ENCODE data around the gene MARVELD1.
"Not testable (repeated sequence)": the region's sequence is repeated elsewhere in the genome, so short reads cannot be mapped to it uniquely, and the experiment has no call there.

MARVELD1 gene

DNA sequence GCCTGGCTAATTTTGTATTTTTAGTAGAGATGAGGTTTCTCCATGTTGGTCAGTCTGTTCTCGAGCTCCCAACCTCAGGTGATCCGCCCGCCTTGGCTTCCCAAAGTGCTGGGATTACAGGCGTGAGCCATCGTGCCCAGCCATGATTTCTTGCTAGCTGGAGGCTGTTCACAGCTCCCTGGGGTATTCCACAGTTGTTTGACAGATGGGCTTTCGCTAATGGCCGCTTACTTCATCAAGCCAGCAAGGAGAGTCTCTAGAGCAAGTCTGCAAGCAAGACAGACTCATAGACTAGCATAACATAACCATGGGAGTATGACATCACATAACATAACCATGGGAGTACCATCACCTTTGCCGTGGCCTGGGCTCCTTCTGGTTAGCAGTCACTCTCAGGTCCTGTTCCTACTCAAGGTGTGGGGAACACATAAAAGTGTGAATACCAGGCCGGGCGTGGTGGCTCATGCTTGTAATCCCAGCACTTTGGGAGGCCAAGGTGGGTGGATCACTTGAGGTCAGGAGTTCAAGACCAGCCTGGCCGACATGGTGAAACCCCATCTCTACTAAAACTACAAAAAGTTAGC, 15.4 kb upstream of the MARVELD1 start:
- not testable (repeated sequence) for DNase-seq

DNA sequence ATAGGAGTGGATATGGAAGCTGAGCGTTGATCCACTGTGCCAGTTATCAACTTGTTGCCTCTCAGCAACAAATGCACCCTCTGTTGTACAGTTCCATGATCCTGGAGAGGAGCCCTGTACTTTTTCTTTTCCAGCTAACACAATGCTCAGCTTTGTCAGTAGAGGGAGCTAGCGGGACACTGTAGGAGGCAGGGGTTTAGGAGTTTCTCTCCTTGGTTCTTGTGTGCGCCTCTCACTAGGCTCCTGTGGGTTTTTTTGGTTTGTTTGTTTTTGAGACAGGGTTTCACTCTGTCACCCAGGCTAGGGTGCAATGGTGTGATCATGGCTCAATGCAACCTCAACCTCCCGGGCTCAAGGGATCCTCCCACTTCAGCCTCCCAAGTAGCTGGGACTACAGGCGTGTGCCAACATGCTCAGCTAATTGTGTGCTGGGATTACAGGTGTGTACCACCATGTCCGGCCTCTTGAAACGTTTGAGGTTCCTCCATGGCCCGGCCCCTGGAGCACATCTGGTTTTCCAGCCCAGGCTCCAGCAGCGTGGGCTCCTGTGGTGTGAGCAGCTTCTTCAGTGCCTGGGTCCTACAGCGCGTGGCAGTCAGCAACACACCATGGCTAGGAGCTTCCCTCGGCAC, 12.0 kb upstream of the MARVELD1 start:
- peak; percentile 73 for DNase-seq

DNA sequence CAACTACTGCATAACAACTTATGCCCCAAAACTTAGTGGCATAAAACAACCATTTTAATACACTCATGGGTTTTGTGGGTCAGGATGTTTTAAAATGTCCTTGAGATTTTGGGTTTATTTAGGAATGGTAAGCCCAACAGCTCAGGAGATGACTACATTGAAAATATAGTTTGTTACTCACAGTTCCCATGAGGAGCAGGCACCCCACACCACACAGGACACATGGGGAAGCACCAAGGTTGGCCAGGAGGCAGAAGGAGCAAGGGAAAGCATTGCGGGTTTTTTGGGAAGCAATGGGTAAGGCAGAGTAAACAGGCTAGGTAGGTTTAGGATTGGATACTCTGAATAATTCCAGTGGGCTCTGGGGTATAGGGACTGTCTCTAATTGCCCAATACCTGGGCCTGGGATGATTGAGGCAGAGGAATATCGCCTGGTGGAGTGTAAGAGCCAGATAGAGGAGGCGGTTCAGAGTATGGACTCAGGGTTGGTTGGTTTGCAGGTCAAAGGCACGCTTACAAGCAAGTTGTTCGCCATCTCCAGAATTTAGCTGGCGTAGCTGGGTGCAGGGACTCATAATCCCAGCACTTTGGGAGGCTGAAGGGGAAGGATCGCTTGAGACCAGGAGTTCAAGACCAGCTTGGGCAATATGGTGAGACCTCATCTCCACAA, 10.0 kb upstream of the MARVELD1 start:
- no peak for DNase-seq

DNA sequence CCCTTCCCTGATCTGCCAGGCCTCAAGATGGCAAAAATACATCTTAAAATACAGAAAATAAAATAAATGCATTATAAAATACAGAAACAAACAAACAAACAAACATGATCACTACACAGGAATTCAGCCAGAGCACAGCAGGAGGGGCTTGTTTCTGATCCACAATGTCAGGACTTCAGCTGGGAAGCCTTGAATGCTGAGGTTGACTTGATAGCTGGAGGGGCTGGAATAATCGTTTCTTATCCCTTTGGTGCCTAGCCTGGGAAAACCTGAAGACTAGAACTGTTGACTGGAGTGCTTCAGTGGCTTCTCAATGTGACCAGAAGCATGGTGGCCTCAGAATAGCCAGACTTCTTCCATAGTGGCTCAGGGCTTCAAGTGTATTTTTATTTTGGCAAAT, 9.2 kb upstream of the MARVELD1 start:
- DNase-seq: no peak

DNA sequence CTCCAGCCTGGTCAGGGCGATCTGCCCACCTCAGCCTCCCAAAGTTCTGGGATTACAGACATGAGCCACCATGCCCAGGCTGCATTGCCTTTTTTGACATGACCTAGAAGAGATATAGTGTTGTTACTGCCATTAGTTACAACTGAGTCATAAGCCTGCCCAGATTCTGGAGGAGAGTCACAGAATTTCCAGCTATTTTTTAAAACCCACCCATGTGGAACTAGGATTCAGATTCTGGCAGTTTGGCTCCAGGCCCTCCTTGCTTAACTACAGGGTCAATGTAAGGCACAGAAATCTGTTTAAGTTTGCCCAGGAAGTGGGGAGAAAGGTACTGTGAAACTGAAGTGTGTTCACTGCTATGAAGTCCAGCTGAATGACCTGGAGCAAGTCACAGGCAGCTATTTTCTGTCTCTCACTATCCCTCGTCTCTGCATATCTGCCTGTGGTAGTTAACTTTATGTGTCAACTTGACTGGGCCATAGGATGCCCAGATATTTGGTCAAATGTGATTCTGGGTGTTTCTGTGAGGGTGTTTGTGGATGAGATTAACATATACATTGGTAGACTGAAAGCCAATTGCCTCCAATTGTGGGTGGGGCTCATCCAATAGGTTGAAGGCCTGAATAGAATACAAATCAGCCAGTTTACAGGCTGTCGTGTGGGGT, 8.4 kb upstream of the MARVELD1 start:
- DNase-seq: no peak

DNA sequence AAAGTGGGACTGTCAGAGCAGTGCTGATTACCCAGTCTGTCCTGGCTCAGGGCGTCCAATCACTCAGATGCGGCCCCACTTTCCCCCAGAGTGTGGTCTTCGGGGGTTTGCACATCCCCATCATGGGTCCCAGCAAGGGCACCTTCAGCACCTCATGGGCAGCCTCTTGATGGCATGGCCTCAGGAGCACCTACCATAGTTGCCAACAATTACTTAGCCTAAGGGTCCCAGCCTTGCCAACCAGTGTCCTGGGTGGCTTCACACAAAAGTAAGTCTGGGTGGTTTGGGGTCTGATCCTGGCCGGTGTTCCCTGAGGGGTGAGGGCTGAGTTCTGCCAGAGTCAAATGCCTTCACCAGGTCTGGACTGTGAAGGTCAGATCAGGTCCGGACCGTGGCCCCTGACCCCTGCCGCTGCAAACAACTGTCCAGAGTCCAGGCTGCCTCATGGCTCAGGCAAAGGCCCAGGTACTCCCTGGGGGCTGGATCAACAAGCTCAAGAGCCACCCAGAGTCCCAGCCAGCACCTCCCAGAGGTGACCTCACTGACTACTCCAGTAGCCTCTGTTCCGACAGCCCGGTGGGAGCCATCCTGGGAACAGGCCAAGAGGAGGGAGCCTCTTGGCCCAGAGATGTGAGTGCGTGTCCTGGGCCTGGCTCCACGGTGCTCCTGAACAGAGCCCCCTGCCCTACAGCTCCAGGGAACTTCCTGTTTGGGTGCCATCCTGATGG, 6.2 kb upstream of the MARVELD1 start:
- DNase-seq: no peak

DNA sequence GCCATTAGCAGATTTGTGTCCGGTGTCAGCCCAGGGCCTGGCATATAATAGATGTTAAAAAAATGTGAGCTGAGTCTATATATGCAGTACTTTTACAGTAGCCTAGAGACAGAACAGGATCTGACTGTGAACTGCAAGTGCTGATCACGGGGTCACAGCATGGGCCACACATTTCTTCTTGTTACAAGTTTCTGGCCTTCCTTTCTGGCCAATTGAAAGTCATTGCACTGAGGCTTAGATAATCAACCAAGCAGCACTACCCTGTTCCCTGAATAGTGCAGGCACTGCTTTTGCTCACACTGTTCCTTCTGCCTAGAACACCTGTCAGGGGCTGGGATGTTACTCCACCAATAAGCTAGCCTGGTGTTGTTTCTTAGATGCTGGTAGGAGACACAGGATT, 5.4 kb upstream of the MARVELD1 start:
- DNase-seq: no peak

DNA sequence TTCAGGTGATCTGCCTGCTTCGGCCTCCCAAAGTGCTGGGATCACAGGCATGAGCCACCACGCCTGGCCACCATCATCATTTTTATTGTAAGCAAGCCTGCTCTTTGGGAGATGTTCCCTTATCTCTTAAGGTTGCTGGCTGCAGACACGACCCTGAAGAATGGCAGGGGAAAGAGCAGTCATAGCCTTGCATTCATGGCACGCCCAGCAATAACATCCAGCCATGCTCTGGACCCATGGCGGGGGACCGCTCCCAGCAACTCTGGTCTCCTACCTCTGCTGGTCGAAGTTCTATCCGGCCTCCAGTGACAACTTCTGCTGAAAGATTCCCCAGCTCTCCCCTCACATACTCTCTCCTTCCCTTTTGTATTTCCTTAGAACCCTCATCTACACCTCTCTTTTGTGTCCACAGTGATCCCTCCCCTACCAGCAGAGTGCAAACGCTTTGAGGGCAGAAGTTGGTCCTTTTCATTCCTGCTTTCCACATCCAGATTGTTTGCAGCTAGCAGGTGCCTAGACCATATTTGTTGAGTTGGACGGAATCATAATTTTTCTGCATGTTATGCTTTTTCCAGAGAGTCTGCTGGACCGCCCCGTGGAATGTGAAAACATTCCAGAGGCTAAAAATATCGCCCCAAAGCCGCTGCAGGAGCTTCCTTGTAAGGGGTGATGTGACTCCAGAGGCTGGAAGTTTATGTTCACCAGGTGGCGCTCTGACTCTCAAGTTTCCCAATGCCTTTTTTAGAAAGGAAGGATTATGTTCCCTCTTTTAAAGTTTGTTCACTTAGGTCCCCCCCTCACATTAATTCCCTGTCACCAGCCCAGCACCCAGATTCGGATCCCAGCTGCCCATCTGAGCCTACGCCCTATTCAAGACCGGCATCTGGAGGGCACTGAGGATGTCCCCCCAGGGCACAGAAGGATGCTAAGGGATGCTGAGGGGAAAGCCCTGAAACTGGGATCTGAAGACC, 4.3 kb upstream of the MARVELD1 start:
- peak; percentile 88 for DNase-seq

DNA sequence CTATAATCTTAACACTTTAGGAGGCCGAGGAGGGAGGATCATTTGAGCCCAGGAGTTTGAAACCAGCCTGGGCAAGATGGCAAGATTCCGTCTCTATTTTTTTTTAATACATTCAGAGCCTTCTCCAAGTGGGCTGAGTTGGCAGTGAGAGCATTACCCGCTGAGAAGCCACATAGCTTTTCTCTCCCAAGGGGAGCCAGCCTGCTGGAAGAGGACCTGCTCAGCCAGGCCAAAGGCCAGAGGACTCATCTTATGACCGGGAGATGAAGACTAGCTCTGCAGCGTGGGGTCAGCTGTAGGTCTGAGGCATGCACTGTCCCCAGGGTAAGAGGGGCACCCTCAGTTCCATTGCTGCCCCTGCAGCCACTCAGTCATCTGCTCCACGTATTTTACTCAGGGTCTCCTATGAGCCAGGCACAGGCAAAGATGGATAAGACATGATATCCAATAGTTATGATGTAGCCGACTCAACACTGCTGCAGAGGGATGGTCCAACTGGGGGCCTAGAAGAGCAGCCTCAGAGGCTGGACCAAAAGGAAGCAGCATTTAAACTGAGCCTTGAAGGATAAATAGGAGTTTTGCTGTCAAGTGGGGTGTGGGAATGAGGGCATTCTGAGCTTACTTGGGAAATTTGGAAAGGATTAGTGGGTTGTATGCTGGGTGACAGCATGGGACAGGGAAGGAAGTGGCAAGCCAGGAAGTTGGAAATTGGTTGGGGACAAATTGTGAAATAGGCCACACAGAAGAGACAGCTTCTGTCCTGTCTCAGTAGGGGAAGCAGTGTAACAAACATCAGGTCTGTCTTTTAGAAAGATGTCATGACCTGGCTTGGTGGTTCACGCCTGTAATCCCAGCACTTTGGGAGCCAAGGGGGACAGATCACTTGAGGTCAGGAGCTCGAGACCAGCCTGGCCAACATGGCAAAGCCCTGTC, 1.6 kb upstream of the MARVELD1 start:
- DNase-seq: no peak

DNA sequence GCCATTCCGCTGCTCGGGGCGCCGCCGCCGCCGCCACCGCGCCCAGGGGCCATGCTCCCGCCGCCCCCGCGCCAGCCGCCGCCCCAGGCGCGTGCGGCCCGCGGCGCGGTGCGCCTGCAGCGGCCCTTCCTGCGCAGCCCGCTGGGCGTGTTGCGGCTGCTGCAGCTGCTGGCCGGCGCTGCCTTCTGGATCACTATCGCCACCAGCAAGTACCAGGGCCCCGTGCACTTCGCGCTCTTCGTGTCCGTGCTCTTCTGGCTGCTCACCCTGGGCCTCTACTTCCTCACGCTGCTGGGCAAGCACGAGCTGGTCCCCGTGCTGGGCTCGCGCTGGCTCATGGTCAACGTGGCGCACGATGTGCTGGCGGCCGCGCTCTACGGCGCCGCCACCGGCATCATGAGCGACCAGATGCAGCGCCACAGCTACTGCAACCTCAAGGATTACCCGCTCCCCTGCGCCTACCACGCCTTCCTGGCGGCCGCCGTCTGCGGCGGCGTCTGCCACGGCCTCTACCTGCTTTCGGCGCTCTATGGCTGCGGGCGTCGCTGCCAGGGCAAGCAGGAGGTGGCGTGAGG, 383 bp downstream of the MARVELD1 start:
- peak; percentile 54 for DNase-seq

DNA sequence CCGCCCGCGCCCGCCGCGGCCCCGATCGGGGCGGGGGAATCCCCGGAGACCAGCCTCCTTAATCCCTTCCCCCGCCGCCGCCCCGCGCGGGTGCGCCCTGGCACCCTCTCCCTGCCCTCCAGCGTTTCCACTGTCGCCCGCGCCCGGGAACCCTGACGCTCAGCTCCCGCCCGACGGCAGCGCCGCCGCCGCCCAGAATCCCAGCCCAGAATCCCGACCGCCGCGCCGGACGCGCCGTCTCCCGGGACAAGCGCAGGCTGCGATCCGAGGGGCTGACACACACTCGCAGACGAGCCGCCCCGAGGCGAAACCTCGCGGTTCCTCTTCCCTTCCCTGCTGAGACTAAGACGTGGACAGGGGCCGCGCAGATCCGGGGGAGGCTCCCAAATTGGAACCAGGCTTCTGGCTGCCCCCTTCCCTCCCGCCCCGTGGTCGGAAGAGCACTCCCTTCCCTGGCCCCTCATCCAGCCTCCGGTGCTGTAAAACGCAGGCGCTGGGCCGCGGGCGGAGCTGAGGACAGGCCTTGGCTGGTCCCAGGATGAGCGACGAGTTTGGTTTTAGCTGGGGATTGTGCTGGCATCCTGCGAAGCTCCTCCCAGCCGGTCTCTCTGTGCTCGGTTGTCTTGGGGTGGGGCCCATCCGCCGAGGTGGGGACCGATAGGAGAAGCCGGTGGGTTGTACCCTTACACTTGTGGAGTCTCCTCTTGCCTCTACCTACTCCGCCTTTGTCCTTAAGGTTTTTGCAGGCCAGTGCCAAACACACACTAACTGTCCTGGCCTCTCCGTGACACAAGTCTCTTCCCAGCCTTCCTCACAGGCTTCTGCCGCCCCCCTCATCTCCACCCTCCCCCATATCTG, 1.1 kb downstream of the MARVELD1 start:
- peak; percentile 73 for DNase-seq

DNA sequence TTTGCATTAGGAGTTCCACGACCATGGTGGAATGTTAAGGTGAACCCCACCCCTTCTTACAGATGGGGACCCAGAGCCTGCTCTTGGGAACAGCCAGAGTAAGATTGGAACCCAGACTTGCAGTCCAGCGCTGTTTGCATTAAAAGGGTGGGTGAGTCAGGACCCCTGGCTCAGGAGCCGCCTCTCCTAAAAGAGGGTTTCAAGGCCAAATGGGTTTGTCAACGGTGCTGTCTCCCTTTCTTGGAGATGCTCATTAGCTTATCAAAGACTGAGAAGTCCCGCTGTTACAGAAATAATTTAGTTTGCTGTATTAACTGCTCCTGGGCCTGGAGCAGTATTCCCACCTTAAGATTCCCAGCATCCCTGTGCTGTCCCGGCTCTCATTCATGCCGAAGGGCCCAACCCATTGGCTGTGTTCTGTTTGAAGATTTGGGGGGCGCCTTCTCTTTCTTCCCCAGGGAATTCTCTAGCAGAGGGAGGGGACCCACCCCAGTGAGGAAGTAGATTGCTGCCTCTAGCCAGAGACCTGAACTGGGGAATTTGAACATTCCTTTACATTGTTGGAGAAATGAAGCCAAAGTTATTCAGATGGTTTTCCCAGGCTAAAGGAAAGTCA, 1.8 kb downstream of the MARVELD1 start:
- no peak for DNase-seq

DNA sequence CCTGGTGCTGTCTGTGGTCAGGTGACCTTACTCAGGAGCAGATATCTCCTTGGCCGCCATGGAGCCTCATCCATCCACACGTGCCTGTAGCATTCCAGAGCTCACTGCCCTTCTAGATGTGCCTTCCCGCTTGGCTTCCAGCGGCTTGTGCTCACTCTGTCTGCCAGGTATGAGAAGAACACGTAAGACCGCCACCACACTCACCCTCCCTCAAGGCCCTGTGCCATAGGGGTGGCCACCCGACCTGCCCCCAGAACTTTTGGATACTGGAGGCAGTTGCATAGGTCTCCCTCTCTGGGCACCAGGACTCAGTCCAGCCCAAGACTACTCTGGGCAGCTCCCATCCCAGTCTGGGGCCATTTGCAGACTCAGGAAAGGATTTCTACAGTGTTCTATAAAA, 4.1 kb downstream of the MARVELD1 start:
- no peak for DNase-seq

DNA sequence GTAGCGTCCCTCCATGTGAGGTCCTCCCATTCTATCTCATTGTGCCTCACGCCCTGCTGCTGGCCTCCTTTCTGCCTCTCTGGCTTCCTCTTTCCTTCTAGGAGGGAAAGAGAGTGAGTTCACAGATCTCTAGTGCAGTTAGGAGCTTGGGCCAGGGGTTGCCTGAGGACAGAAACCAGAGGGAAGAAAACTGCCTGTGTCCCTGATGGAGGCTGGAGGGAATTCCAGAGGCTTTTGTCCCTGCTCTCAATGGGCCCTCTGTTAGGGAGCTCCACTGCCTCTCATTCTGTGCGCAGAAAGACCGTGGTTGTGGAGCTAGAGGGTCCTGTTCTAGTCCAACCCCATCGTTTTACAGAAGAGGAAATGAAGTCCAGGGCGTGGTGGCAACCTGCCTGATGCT, 4.6 kb downstream of the MARVELD1 start:
- no peak for DNase-seq

DNA sequence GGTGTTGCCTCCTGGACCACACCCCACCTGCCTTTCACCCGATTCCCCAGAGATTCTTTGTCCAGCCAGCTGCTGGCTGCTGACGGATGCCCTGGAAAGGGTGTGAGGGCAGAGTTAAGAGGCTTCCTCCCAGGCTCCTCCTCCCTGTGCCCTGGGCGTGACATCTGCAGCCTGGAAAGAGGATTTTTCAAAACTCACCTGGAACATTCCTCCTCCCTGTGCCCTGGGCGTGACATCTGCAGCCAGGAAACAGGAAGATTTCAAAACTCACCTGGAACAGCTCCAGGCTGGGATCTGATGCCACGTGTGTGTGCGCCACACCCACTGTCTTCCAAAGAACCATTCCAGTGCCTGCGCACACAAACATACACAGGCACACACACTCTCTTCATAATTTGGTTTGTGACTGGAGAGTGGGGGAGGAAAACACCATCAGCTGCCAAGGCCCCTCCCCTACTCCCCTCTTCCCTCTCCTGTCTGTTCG, 5.2 kb downstream of the MARVELD1 start:
- DNase-seq: no peak

DNA sequence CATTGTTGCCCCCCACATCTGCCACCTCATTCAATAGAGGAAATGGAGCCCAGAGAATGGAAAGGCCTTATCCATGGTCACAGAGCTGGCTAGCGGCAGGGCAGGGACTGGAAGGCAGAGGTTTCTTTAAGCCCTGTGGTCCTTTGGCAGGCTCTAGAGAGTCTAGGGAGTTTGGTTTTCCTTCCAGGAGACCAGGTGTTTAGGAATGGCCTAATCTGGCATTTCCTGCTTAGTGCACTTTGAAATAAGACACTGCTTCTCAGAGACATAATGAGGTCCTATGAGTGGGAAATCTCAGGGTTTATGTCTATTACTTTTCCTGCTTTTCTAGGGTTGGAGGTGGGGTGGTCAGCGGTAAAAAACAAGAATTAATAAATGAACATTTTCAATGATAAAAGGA, 6.1 kb downstream of the MARVELD1 start:
- no peak for DNase-seq

DNA sequence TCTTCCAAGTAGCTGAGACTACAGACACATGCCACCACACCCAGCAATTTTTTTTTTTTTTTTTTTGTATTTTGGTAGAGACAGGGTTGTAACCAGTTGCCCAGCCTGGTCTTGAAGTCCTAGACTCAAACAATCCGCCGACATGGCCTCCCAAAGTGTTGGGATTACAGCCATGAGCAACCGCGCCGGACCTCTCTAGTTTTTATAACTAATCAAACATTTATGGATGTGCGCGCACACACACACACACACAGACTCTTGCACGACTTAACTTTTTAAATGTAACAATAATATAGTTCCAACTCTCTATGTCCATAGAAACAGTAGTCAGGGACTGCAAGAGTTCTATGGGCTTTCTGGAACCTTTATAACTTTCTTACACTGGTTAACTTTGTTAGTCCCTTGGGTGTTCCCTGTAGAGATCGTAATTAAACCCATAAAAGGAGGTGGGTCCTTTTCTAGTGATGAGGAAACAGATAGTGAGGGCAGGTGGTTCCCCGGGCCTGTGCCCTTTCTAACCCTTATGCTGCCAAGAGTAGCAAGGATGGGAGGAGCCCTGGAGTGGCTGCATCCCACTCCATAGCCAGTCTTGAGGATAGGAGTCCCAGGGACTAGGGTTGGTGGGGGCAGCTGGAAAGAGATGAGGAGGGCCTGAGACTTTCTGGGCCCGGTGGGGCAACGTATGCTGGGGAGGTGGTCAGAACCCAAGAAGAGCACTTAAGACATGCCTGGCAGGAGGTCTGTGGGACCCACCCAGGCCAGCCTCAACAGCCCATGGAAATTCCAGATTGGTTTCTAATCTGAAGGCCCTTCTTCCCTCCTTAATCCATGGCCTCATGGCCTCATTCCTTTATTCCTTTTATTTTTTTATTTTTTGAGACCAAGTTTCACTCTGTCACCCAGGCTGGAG, 8.6 kb downstream of the MARVELD1 start:
- DNase-seq: no peak

DNA sequence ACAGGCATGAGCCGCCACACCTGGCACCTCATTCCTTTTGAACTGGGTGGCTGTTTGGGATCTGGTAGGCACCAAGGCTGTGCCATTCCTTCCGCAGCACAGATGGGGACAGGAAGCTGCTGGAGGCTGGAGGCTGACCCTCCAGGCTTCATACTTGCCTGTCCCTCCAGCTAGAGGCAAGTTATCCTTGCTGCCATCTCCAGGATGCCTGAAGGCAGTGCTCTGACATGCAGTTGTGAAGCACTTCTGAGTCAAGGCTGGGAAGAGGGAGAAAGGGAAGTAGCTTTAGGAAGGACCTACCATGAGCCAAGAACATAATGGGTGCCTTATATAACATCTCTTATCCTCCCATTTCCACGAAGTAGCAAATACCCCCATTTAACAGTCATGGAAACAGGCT, 9.5 kb downstream of the MARVELD1 start:
- DNase-seq: no peak
